ENCODE results near the gene RPRD1B.

RPRD1B gene

DNA sequence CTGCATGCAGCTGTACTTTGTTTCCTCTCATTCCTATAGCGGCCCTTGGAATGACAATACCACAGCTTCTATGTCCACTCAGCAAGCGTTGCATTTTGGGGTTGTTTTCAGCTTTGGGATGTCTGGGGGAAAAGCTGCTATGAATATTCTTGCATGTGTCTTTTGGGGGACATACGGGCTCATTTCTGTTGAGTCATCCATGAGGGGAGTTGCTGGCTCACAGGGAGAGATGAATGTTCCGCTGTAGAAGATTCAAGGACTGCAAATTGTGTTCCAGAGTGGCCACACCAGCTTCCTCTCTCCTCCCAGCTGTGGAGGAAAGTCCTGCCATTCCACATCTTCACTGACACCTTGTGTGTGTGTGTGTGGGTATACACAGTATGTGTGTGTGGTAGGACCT, 88.2 kb downstream of the RPRD1B start:
- no peak for ATAC-seq (ENCODE audit: insufficient read depth, low read depth)
- Histone ChIP-seq H3K4me3 (ENCODE audit: low read depth in 1 of 2, low read length in 2 of 2) (no peak overlapping the region), H2AFZ (ENCODE audit: low read depth, low read length) (no peak overlapping the region), H3K79me2 (ENCODE audit: insufficient read depth, low read length) (no peaks in the 10 kb centered on the region), H3K4me1 (ENCODE audit: insufficient read depth, low read length) (no peaks in the 10 kb centered on the region), H3K27me3 (ENCODE audit: insufficient read depth, low read length, poor library complexity) (peaks cover 2% of the 10 kb centered on the region), H4K20me1 (ENCODE audit: insufficient read depth, low read length) (peaks cover 2% of the 10 kb centered on the region; the same call in 1 of the 2 replicates), H3K27ac (ENCODE audit: low read length) (no peak overlapping the region), H3K9ac (ENCODE audit: low read depth, low read length) (no peak overlapping the region), H3K36me3 (ENCODE audit: insufficient read depth, low read length) (no peaks in the 10 kb centered on the region), H3K9me3 (ENCODE audit: insufficient read depth, low read length, severe bottlenecking) (no peaks in the 10 kb centered on the region), H3K4me2 (ENCODE audit: insufficient read depth, low read length) (no peak overlapping the region)
- DNase-seq = no peak
- TF ChIP-seq, protein P1, sequence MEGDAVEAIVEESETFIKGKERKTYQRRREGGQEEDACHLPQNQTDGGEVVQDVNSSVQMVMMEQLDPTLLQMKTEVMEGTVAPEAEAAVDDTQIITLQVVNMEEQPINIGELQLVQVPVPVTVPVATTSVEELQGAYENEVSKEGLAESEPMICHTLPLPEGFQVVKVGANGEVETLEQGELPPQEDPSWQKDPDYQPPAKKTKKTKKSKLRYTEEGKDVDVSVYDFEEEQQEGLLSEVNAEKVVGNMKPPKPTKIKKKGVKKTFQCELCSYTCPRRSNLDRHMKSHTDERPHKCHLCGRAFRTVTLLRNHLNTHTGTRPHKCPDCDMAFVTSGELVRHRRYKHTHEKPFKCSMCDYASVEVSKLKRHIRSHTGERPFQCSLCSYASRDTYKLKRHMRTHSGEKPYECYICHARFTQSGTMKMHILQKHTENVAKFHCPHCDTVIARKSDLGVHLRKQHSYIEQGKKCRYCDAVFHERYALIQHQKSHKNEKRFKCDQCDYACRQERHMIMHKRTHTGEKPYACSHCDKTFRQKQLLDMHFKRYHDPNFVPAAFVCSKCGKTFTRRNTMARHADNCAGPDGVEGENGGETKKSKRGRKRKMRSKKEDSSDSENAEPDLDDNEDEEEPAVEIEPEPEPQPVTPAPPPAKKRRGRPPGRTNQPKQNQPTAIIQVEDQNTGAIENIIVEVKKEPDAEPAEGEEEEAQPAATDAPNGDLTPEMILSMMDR (IDR thresholded peaks at IDR 0.05; ENCODE audit: borderline replicate concordance, extremely low read depth, low read length, poor library complexity, severe bottlenecking) = no peak
- no peak for TF ChIP-seq EZH2 (IDR thresholded peaks at IDR 0.05; ENCODE audit: borderline replicate concordance, low read depth, low read length, severe bottlenecking)

DNA sequence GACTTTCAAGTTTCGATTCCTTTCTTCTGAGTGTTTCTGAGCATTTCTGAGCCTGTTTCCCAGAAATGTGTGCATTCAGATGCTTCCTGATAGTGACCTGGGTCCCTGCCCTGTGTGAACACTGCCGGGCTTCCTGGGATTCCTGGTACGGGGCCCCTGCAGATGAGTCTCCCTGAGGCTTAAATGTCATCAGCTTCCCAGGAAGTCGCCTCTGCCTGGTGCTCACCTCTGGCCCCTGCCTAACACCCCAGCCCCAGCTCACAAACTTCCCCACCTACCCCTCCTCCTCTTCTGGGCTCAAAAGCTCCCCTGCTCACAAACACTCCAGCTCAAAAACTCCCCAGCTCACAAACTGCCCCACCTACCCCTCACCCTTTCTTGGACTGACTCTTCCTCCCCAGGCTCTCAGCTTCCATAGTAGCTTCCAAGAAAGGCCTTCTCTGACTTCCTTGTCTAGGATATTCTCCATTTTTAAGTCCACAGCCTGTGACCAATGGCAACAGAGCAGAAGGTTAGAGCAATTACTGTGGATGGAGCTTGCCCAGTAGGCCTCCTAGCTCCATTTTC, 89.6 kb downstream of the RPRD1B start:
- H3K9me3 ChIP-seq (ENCODE audit: insufficient read depth, low read length, severe bottlenecking) = no peaks in the 10 kb centered on the region
- ATAC-seq (ENCODE audit: insufficient read depth, low read depth) (no peak), DNase-seq (no peak)
- TF ChIP-seq EZH2 (IDR thresholded peaks at IDR 0.05; ENCODE audit: borderline replicate concordance, low read depth, low read length, severe bottlenecking) = no peak
- TF ChIP-seq, protein P1 (IDR thresholded peaks at IDR 0.05; ENCODE audit: borderline replicate concordance, extremely low read depth, low read length, poor library complexity, severe bottlenecking) = no peak
- H3K27me3 ChIP-seq (ENCODE audit: insufficient read depth, low read length, poor library complexity) = no peaks in the 10 kb centered on the region
- H3K79me2 ChIP-seq (ENCODE audit: insufficient read depth, low read length) = no peaks in the 10 kb centered on the region
- H3K27ac ChIP-seq (ENCODE audit: low read length) = no peak overlapping the region
- H3K36me3 ChIP-seq (ENCODE audit: insufficient read depth, low read length) = no peaks in the 10 kb centered on the region
- H4K20me1 ChIP-seq (ENCODE audit: insufficient read depth, low read length) = peaks cover 2% of the 10 kb centered on the region; the same call in 1 of the 2 replicates
- H3K9ac ChIP-seq (ENCODE audit: low read depth, low read length) = no peak overlapping the region
- no peak overlapping the region for H3K4me2 ChIP-seq (ENCODE audit: insufficient read depth, low read length)
- no peak overlapping the region for H2AFZ ChIP-seq (ENCODE audit: low read depth, low read length)
- no peak overlapping the region for H3K4me3 ChIP-seq (ENCODE audit: low read depth in 1 of 2, low read length in 2 of 2)
- H3K4me1 ChIP-seq (ENCODE audit: insufficient read depth, low read length) = no peaks in the 10 kb centered on the region

DNA sequence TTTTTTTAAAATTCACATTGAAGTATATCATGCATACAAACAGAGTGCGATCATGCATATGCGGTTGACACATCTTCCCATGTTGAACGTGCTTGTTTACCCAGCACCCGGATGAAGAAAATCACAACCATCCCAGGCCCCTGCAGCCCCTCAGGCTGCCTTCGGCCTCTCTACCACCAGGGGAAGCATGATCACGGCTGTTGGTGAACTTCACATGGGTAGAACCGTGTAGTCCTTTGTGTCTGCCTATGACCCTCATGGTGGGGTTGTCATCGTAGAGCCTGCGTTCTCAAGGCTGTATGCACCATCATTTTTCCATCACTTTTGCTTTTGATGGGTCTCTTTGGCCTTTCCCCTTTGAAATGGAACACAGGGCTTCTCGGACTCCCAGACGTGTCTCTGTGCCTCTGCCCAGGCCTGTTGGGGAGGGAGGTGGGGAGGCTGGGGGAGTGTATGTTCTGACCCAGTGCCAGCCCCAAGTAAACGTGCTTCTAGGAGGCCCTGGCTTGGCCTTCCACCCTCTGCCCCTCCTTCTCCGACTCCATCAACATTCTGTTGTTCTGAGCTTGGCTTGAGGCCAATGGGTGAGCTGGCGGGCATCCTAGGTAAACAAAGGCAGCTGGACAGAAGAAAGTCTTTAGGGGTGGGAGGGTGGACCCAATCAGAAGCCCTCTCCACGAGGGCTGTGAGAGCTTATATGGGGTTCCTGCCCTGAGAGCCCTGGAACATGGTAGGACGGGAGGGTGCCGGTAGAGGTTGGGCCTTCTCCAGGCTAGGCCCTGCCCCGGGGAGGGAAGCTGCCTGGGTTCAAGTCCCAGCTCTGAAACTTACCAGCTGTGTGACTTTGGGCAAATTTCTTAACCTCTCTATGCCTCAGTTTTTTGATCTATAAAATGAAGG, 91.9 kb downstream of the RPRD1B start:
- H3K27ac ChIP-seq (ENCODE audit: low read length) = no peak overlapping the region
- no peaks in the 10 kb centered on the region for H3K27me3 ChIP-seq (ENCODE audit: insufficient read depth, low read length, poor library complexity)
- ATAC-seq (ENCODE audit: insufficient read depth, low read depth) = no peak
- no peak overlapping the region for H3K9ac ChIP-seq (ENCODE audit: low read depth, low read length)
- H2AFZ ChIP-seq (ENCODE audit: low read depth, low read length) = no peak overlapping the region
- DNase-seq = no peak
- H3K36me3 ChIP-seq (ENCODE audit: insufficient read depth, low read length) = no peaks in the 10 kb centered on the region
- peaks cover 2% of the 10 kb centered on the region; the same call in 1 of the 2 replicates for H4K20me1 ChIP-seq (ENCODE audit: insufficient read depth, low read length)
- H3K4me2 ChIP-seq (ENCODE audit: insufficient read depth, low read length) = no peak overlapping the region
- H3K4me1 ChIP-seq (ENCODE audit: insufficient read depth, low read length) = no peaks in the 10 kb centered on the region
- no peak for TF ChIP-seq EZH2 (IDR thresholded peaks at IDR 0.05; ENCODE audit: borderline replicate concordance, low read depth, low read length, severe bottlenecking)
- TF ChIP-seq, protein P1 (IDR thresholded peaks at IDR 0.05; ENCODE audit: borderline replicate concordance, extremely low read depth, low read length, poor library complexity, severe bottlenecking) = no peak
- no peak overlapping the region for H3K4me3 ChIP-seq (ENCODE audit: low read depth in 1 of 2, low read length in 2 of 2)
- H3K9me3 ChIP-seq (ENCODE audit: insufficient read depth, low read length, severe bottlenecking) = no peaks in the 10 kb centered on the region
- no peaks in the 10 kb centered on the region for H3K79me2 ChIP-seq (ENCODE audit: insufficient read depth, low read length)

Measured in DND-41 (cell line).